NCI-H1436 (cell line): ENCODE measurements around the gene FAM47E.
"Not testable (repeated sequence)": the region's sequence is repeated elsewhere in the genome, so short reads cannot be mapped to it uniquely, and the experiment has no call there.

ENCODE experiments used
- DNase-seq: peaks from one replicate; lab custom pipeline; 2025; lab: John Stamatoyannopoulos, UW

The FAM47E gene

GRCh38 chr4:76224171-76224570, 27.4 kb upstream of the FAM47E start:
- no peak for DNase-seq

GRCh38 chr4:76226418-76226817, 25.1 kb upstream of the FAM47E start:
- no peak for DNase-seq

GRCh38 chr4:76232681-76233080, 18.8 kb upstream of the FAM47E start:
- no peak for DNase-seq

- no peak for DNase-seq
Measured at GRCh38 chr4:76233083-76233482, 18.4 kb upstream of the FAM47E start.

- DNase-seq, result no peak
Measured at GRCh38 chr4:76233529-76233928, 18.0 kb upstream of the FAM47E start.

- no peak for DNase-seq
Measured at GRCh38 chr4:76233967-76234678, 17.4 kb upstream of the FAM47E start.

- DNase-seq, result no peak
Measured at GRCh38 chr4:76234679-76235044, 16.9 kb upstream of the FAM47E start.

- no peak for DNase-seq
Measured at GRCh38 chr4:76235407-76235806, 16.1 kb upstream of the FAM47E start.

- no peak for DNase-seq
Measured at GRCh38 chr4:76235915-76236314, 15.6 kb upstream of the FAM47E start.

GRCh38 chr4:76238236-76238635, 13.3 kb upstream of the FAM47E start:
- no peak for DNase-seq

GRCh38 chr4:76238701-76239100, 12.8 kb upstream of the FAM47E start:
- no peak for DNase-seq

- DNase-seq, result no peak
Measured at GRCh38 chr4:76240236-76240635, 11.3 kb upstream of the FAM47E start.

GRCh38 chr4:76243877-76244276, 7.6 kb upstream of the FAM47E start:
- DNase-seq, result not testable (repeated sequence)

- DNase-seq, result no peak
Measured at GRCh38 chr4:76246025-76246424, 5.5 kb upstream of the FAM47E start.

GRCh38 chr4:76246852-76247251, 4.7 kb upstream of the FAM47E start:
- DNase-seq, result no peak

GRCh38 chr4:76250962-76251361, 559 bp upstream of the FAM47E start:
- no peak for DNase-seq

GRCh38 chr4:76252271-76252653, 741 bp downstream of the FAM47E start:
- no peak for DNase-seq

- no peak for DNase-seq
Measured at GRCh38 chr4:76253511-76253910, 2.0 kb downstream of the FAM47E start.

GRCh38 chr4:76256032-76256431, 4.5 kb downstream of the FAM47E start:
- no peak for DNase-seq

- no peak for DNase-seq
Measured at GRCh38 chr4:76256968-76257367, 5.4 kb downstream of the FAM47E start.

- DNase-seq, result no peak
Measured at GRCh38 chr4:76257824-76258223, 6.3 kb downstream of the FAM47E start.

GRCh38 chr4:76260571-76260970, 9.1 kb downstream of the FAM47E start:
- no peak for DNase-seq

GRCh38 chr4:76265631-76266218, 14.2 kb downstream of the FAM47E start:
- no peak for DNase-seq

- no peak for DNase-seq
Measured at GRCh38 chr4:76266627-76267026, 15.1 kb downstream of the FAM47E start.
